Gastrocnemius medialis (tissue), 4 donors: ENCODE measurements around the gene SSC5D. TPM values are rescaled to one million over a fixed set of nuclear protein-coding genes. Genes with fewer than 3 reads are reported as not detected.

Source experiments
- ATAC-seq, 2 donors: fragments of 150-250 bp; one replicate each; pipeline ENCODE4 v1.9.1; 2016
- DNase-seq, 2 donors: peaks; one replicate each; pipeline ENCODE4 v3.0.0-alpha.2; 2019
- H3K27ac ChIP-seq, 4 donors: fragments of 200-600 bp; sonication (generic); 1 replicate in 1 of 4; 2 replicates in 3 of 4; pipeline ENCODE4 v1.5.1; 2016 to 2018; ENCODE audit warnings: mild to moderate bottlenecking in 2 of 4, moderate library complexity in 1 of 4
- H3K27me3 ChIP-seq, 3 donors: fragments of 200-600 bp; sonication (generic) in 2 of 3; 1 replicate in 1 of 3; 2 replicates in 2 of 3; pipeline versions ENCODE4 v1.5.1 to v1.6.0; 2016 to 2019; ENCODE audit warnings: mild to moderate bottlenecking in 1 of 3, moderate library complexity in 1 of 3
- H3K36me3 ChIP-seq, 2 donors: fragments of 200-600 bp; sonication (generic) in 1 of 2; one replicate each; pipeline ENCODE4 v1.5.1; 2017 to 2018
- H3K4me1 ChIP-seq, 2 donors: fragments of 200-600 bp; sonication (generic) in 1 of 2; one replicate each; pipeline ENCODE4 v1.5.1; 2016 to 2017; ENCODE audit warnings: mild to moderate bottlenecking in 2 of 2
- H3K4me3 ChIP-seq, 4 donors: fragments of 200-600 bp; sonication (generic) in 3 of 4; 1 replicate in 1 of 4; 2 replicates in 3 of 4; pipeline ENCODE4 v1.5.1; 2016 to 2019; ENCODE audit warnings: mild to moderate bottlenecking in 2 of 4
- H3K9me3 ChIP-seq, 3 donors: fragments of 200-600 bp; sonication (generic) in 2 of 3; 1 replicate in 1 of 3; 2 replicates in 2 of 3; pipeline ENCODE4 v1.5.1; 2016 to 2019
- CTCF ChIP-seq, 5 experiments: fragments of 450-650 bp in 3 of 5; fragments of 200-600 bp in 2 of 5; sonication (generic) in 2 of 5; IDR thresholded peaks in 4 of 5; conservative IDR thresholded peaks in 1 of 5; 1 replicate in 4 of 5; 2 replicates in 1 of 5; pipeline ENCODE4 v1.5.1; 2016 to 2019; ENCODE audit warnings: antibody characterized with exemption in 5 of 5, mild to moderate bottlenecking in 3 of 5, moderate library complexity in 3 of 5
- POLR2A ChIP-seq, 2 donors: fragments of 450-650 bp; IDR thresholded peaks; one replicate each; pipeline ENCODE4 v1.6.1; 2017; ENCODE audit warnings: antibody characterized with exemption in 2 of 2, mild to moderate bottlenecking in 2 of 2, moderate library complexity in 2 of 2
- in situ Hi-C, 4 donors: fragments of 200-750 bp; cut with MboI; loops; one replicate each; pipeline versions ENCODE4 v1.15.0 to v1.8.0; 2017; ENCODE audit warnings: low sequenced_read_pairs in 4 of 4
- intact Hi-C: fragments of 100-400 bp; cut with DNase I; formaldehyde crosslinking; loops from one replicate; pipeline ENCODE4 v1.15.1; 2023; ENCODE audit warnings: low total_unique reads
- total RNA-seq, 4 donors: library from RNA; depleted of rRNA; stranded (reverse); fragments of >200 nt; gene quantifications; one replicate each; pipeline versions ENCODE4 v1.1.0 to v1.2.3, GENCODE V29; 2016

The SSC5D gene
- total RNA-seq, 4 donors from 2014 or later = 0.53 to 2.2 (median 1.1) TPM

DNA sequence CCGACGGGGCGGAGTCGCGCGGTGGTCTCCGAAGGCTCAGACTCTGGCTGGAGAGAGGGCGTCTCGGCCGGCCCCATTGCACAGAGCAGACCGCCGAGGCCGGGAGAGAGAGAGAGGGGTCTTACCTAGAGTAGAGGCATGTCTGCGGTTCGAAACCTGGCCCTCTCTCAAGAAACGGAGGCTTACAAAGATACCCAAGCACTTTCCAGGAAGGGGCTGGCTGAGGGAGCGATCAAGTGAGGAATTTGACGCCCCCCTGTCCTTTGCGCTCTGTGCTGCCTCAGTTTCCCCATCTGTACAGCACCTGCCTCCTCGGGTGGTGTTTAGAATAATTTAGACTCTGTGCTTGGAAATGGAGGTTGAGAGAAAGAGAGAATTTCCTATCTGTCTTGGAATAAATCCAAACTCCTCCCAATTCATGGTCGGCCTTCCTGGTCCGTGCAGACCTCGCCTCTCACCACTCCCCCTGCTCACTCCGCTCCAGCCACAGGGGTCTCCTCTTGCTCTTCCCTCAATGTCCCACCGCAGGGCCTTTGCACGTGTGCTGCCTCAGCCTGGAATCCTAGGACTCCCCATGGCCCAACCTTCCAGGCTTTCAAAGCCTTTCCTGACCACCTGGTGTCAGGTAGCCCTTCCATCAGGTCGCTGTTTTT, 26.1 kb upstream of the SSC5D start:
- DNase-seq (no peak), ATAC-seq (peak in 1 of 2 donors; percentile 0)
- in situ Hi-C loops (no loop called here), intact Hi-C loops (loop anchor here (1.0 to 5.0 kb wide), 4 partner anchors 14 to 123 kb away; partner anchors contain the start of genes KMT5C, RPL28, TMEM238 and UBE2S)
- Histone ChIP-seq H3K9me3 (no peaks in the 10 kb centered on the region), H3K4me3 (peak overlapping the region; percentile 76 to 87 (median 81)), H3K27ac (peak overlapping the region; percentile 89 to 97 (median 89)), H3K27me3 (no peaks in the 10 kb centered on the region), H3K36me3 (no peaks in the 10 kb centered on the region), H3K4me1 (peaks cover 12 to 13% of the 10 kb centered on the region in 2 donors)
- TF ChIP-seq POLR2A (IDR thresholded peaks at IDR 0.05) = no peak
- no peak for TF ChIP-seq CTCF (IDR thresholded peaks at IDR 0.05 in 4 of 5, conservative IDR thresholded peaks at IDR 0.05 in 1 of 5)

GRCh38 chr19:55462722-55463121, 25.5 kb upstream of the SSC5D start:
- Histone ChIP-seq H3K27ac (no peak overlapping the region), H3K4me1 (peaks cover 12 to 13% of the 10 kb centered on the region in 2 donors), H3K4me3 (peak overlapping the region in 1 of 4 donors; percentile 76), H3K9me3 (no peaks in the 10 kb centered on the region), H3K36me3 (no peaks in the 10 kb centered on the region), H3K27me3 (no peaks in the 10 kb centered on the region)
- intact Hi-C loops (loop anchor here (5.0 kb wide), 1 partner anchor 55 kb away; the partner anchor contains the start of gene UBE2S), in situ Hi-C loops (no loop called here)
- no peak for ATAC-seq
- TF ChIP-seq CTCF (IDR thresholded peaks at IDR 0.05 in 4 of 5, conservative IDR thresholded peaks at IDR 0.05 in 1 of 5) = no peak
- no peak for TF ChIP-seq POLR2A (IDR thresholded peaks at IDR 0.05)
- no peak for DNase-seq

- intact Hi-C loops = loop anchor here (5.0 kb wide), 1 partner anchor 56 kb away; the partner anchor contains the start of gene UBE2S
- DNase-seq (no peak), ATAC-seq (no peak)
- Histone ChIP-seq H3K27ac (no peak overlapping the region), H3K4me3 (no peak overlapping the region), H3K4me1 (peaks cover 12 to 13% of the 10 kb centered on the region in 2 donors), H3K36me3 (no peaks in the 10 kb centered on the region), H3K27me3 (no peaks in the 10 kb centered on the region), H3K9me3 (no peaks in the 10 kb centered on the region)
- in situ Hi-C loops = no loop called here
- TF ChIP-seq CTCF (IDR thresholded peaks at IDR 0.05 in 4 of 5, conservative IDR thresholded peaks at IDR 0.05 in 1 of 5) (no peak), POLR2A (IDR thresholded peaks at IDR 0.05) (no peak)
Measured at GRCh38 chr19:55463583-55464031, 24.6 kb upstream of the SSC5D start.

DNA sequence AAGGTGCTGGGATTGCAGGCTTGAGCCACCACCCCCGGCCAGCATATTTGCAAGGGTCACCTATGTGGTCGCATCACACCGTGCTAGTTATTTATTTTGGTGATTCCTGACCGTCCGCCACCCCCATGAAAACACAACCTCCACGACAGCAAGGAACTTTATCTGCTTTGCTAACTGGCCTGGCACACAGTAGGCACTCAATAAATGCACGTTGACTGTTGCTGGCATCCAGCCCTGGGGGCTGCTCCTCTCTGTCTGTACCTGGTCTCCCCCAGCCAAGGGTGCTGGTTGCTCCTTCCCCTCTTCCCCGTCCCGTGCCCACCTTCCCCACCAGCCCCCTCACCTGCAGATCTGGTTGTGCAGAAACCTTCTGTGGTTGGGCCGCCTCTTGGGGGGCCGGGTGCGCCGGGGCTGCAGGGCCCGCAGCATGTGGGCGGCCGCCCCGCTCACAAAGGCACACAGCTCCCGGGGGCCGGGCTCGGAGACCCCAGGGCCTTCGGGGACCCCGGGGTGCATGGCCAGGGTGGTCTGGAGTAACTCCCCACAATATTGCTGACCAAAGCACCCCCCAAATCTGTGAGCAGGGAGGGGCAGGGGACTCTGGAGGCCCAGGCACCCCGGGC, 24.1 kb upstream of the SSC5D start:
- ATAC-seq (no peak), DNase-seq (no peak)
- Histone ChIP-seq H3K4me3 (no peak overlapping the region), H3K27me3 (no peaks in the 10 kb centered on the region), H3K4me1 (peaks cover 12 to 13% of the 10 kb centered on the region in 2 donors), H3K9me3 (no peaks in the 10 kb centered on the region), H3K27ac (no peak overlapping the region), H3K36me3 (no peaks in the 10 kb centered on the region)
- TF ChIP-seq POLR2A (IDR thresholded peaks at IDR 0.05) (no peak), CTCF (IDR thresholded peaks at IDR 0.05 in 4 of 5, conservative IDR thresholded peaks at IDR 0.05 in 1 of 5) (no peak)
- intact Hi-C loops = loop anchor here (5.0 kb wide), 1 partner anchor 57 kb away; the partner anchor contains the start of gene UBE2S
- in situ Hi-C loops = no loop called here
